Measurements from ENCODE around the gene DAAM1.
A peak's percentile ranks its signal among the peaks of the same experiment; 100 is the strongest.

DAAM1 gene

DNA sequence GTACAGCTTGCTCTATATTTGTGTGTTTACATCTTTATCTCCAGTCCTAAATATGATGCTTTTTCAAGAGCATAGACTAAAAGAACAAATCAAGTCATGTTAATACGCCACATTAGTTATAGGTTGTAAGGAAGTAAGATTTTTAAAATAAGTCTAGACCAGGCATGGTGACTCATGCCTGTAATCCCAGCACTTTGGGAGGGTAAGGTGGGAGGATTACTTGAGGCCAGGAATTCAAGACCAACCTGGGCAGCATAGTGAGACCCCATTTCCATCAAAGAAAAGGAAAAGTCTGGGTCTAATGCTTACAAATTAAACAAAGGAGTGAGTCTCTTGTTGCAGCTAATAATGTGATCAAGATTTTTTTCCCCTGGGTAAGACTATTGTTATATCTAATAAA is 157.9 kb downstream of the DAAM1 start:
- no peak for DNase-seq

DNA sequence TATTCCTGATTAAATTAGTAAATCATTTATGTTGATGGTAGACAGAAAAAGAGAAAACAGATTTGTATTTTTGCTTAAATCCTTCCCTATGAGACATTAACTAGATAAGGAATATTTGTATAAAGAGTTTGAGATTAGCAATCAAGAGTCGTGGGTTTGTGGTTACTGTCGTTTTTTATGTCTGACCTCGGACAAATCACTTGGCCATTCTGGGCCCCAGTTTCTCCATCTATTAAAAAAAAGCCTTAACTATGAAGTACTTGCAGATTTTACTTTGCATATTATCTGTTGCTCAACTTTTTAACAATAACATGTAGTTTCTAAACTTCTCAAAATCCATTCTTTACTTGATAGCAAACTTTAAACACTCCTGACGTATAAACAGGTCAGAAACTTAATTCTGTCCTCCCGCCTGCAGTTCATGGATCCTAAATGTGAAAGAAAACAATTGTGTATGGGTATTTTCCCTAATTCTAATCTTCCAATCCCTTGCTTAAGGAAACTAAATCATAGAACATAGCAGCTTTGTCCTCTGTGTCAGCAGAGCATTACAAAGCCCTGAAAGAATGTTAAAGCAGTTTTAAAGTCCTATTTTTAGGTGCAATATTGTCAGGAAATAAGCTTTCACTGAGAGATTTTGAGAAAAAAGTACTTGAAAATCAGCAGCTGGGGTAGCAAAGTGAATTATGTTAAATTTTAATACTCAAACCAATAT is 158.5 kb downstream of the DAAM1 start:
- no peak for DNase-seq

DNA sequence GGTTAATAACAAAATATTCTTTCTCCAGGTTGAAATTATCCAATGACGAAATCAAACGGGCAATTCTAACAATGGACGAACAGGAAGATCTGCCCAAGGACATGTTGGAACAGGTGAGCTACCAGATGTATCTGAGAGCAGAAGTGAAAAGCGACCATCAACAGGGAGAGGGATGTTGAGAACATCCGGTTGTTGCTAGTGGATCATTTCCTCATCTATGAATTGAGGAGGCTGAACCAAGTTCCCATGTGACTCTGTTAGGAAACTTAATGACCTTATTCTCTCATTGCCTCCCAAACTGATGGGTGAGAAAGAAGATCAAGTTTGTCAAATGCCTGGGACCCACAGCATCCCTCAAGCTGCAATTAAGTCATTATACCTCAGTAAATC is 159.0 kb downstream of the DAAM1 start:
- no peak for DNase-seq

DNA sequence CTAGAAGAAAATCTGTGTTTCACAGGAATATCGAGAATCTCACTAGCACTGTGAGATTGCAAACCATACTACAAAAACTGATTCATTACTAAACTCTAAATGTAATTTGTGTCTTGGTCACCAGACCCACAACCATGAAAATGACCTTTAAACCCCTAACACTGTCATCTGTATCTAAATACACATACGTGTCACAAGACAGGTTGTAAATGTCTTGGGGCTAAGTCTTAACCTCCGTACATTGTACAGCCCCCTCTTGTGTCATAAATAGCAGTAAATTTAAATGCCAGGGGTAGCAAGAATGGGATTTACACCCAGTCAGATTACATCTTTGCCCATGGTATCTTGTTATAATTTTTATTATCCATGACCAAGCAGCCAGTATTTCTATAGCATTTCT is 159.4 kb downstream of the DAAM1 start:
- no peak for DNase-seq

- DNase-seq = no peak
These were observed 160.8 kb downstream of the DAAM1 start for GRCh38 chr14:59349258-59349701.

DNA sequence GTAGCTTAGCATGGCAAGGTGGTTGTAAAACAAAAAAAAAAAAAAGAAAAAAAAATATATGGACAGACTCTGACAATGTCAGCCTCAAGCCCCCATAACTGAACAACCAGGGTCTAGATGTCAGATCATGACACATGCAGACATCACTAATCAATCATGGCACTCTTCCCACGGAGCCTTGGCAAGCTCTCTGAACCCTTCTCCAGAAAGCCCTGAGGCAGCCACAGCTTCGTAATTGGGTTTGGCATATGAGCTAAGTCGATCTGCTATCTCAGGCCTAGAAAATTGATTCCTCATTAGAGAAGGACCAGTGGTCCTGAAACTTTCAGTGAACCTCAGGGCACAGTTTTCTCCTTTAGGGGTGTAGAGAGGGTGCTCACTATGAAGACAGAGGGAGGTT is 164.5 kb downstream of the DAAM1 start:
- DNase-seq = no peak

DNA sequence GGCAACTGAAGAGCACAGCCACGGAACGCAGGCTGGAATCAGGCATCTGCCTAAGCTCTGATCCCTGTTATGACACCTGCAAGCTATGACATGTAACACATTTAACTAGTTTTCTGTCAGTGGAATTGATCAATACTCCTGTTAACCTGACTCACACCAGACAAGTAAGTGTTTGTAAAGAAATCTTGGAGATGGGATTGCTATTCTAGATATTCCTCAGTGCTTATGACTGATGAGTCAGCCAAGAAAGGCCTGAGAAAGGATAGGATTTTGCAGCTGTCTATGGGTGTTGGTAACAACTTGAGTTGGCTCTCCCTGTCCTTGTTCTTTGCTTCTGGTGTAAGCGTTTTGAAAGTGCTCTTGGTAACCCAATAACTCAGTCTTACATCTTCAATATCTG is 166.2 kb downstream of the DAAM1 start:
- no peak for DNase-seq

GRCh38 chr14:59355091-59355490 is 166.6 kb downstream of the DAAM1 start:
- DNase-seq = no peak

- no peak for DNase-seq
These were observed 167.8 kb downstream of the DAAM1 start for GRCh38 chr14:59356312-59356711.

- no peak for DNase-seq
These were observed 168.3 kb downstream of the DAAM1 start for GRCh38 chr14:59356767-59357166.

- DNase-seq = peak; percentile 46
These were observed 169.6 kb downstream of the DAAM1 start for GRCh38 chr14:59358102-59358501.

DNA sequence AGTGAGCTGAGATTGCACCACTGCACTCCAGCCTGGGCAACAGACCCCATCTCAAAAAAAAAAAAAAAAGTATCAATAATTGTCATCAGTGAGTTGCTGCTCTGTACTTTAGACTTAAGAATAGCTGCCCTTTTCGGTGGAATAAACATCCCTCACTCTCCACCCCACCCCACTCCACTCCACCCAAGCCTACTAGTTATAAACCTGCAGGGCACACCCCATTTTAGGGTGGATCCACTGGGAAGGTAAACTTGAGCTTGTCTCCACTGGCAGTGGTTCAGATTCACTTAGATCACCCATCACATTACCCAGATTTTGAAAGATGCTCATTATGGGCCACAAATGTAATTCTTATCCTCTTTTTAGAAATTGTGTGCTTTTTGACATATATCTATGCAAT is 170.3 kb downstream of the DAAM1 start:
- DNase-seq = no peak

GRCh38 chr14:59359431-59360124 is 171.1 kb downstream of the DAAM1 start:
- DNase-seq = no peak

GRCh38 chr14:59360233-59360632 is 171.8 kb downstream of the DAAM1 start:
- no peak for DNase-seq

DNA sequence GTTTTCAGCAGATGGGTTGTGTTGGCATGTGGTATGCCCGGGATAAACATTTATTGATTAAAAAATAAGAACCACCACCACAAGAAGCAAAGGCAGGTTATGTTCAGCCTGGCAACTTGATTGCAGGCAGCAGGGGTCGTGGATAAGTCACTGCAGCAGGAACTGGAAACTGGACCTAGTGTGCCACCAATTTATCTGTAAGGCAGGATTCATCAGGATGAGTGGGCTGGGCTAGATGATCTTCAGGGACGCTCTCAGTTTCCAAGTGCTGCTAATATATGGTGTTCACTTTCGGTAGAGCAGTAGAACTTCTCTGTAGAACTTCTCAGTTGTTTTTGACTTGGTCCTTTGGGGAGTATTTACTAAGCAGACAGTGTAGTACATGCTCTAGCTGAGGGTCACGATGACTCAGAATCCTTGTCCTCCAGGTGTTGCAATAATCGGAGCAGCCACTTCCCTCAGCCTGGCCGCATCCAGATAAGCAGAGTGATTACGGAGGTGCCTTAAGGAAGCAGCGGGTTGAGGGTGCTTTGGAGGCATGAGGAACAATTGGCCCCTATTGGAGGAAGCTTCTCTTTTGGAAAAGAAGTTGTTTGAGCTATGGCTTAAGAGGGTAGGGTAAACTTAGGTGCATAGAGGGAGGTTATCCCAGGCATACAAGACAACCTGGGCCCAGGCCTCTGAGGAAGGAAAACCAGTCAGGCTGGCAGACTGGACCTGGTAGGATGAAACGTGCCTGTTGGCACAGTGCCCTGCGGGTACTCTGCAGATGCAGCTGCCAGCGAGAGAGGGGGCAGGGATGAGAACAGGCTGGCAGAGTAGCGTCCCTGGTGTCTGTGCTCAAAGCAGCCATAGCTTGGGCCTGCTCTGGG is 172.7 kb downstream of the DAAM1 start:
- DNase-seq = no peak

DNA sequence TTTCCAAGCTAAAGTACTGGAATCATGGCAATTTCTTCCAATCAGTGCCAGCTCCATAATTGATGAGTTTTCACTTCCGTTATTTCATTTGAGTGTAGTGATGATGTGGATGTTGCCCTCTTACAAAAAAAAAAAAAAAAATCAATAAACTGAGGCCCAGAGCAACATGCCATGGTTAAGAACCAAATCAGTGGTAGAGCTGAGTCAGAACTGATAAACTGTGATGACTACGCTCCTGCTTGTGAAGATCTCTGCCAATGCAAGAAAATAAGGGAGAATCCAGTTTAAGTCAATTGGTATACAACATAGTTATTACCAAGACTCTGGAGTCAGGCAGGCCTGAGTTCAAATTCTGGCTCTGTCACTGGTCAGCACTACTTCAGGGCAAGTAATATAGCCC is 174.0 kb downstream of the DAAM1 start:
- DNase-seq = no peak

GRCh38 chr14:59363531-59364226 is 175.2 kb downstream of the DAAM1 start:
- DNase-seq = no peak

DNA sequence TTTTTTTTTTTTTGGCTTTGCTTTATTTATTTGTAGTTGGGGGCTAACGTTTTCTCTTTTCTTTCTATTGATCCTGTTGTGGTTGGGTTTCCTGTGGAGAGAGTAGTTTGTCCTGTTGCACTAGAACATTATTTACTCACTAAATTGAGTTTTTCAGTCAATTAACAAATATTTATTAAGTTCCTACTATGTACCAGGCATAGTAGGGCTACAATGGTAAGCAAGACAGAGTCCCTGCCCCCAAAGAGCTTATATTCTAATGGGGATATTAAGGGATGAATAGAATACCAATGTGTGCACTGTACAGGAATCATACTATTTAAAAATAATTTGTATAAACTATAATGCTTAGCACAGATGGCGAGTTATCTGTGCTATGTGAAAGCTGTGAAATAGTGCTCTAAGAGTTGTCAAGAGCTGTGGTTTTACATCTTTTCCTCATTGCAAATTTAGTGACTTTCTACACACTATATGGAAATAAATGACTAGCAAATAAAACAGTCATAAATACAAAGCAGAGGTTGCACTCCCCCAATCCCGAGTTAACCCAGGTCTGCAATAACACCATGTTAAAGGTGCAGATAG is 181.8 kb downstream of the DAAM1 start:
- no peak for DNase-seq

DNA sequence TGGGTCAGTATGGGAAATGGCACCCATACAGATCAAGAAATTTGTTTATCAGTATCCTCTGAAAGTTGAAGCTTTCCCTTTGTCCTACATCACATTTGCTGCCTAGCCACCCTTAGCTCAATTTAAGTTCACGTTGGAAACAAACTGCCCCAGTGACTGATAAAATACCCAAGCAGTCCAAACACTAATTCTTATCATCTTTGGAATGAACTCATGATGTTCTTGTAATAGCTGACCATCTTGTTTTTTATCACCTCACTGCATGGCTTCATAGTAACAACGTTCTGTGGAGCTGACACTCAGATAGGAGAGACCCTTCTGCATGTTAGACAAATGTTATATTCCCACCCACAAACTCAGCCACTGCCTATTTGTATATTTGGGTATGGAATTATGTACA is 183.3 kb downstream of the DAAM1 start:
- DNase-seq = no peak

- DNase-seq = no peak
These were observed 185.6 kb downstream of the DAAM1 start for GRCh38 chr14:59374048-59374447.

DNA sequence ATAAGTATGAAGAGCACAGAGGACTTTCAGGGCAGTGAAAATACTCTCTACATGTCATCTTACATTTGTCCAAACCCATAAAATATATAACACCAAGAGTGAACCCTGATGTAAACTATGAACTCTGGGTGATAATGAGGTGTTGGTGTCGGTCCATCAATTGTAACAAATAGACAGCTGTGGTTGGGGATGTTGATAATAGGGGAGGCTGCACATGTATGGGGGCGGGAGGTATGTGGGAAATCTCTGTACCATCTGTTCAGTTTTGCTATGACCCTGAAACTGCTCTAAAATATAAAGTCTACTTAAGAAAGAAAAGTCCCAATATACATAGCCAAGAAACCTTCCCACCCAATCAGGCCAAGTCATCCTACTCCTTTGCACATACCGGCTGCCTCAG is 188.2 kb downstream of the DAAM1 start:
- DNase-seq = no peak

GRCh38 chr14:59377491-59377890 is 189.0 kb downstream of the DAAM1 start:
- DNase-seq = no peak

Data from right hindlimb (tissue), 1 donor.